UCSD-AML1 (cell line): Measurements from ENCODE around the gene ATG2B.
"Not testable (repeated sequence)": the region's sequence is repeated elsewhere in the genome, so short reads cannot be mapped to it uniquely, and the experiment has no call there.

ENCODE experiments used
- DNase-seq: peaks from one replicate; lab custom pipeline; 2025; ENCODE audit not compliant: unreplicated experiment; lab: John Stamatoyannopoulos, UW

The ATG2B gene

GRCh38 chr14:96383445-96383844 is 20.3 kb upstream of the ATG2B start:
- DNase-seq = no peak

- no peak for DNase-seq
Measured at GRCh38 chr14:96380735-96381134, 17.6 kb upstream of the ATG2B start.

GRCh38 chr14:96376093-96376492 is 13.0 kb upstream of the ATG2B start:
- no peak for DNase-seq

- no peak for DNase-seq
Measured at GRCh38 chr14:96373538-96373937, 10.4 kb upstream of the ATG2B start.

GRCh38 chr14:96370528-96370927 is 7.4 kb upstream of the ATG2B start:
- no peak for DNase-seq

GRCh38 chr14:96368534-96368933 is 5.4 kb upstream of the ATG2B start:
- no peak for DNase-seq

- no peak for DNase-seq
Measured at GRCh38 chr14:96364962-96365361, 1.8 kb upstream of the ATG2B start.

GRCh38 chr14:96363751-96364336 is 703 bp upstream of the ATG2B start:
- DNase-seq = peak; percentile 54

- peak; percentile 29 for DNase-seq
Measured at GRCh38 chr14:96362071-96362964, 823 bp downstream of the ATG2B start.

GRCh38 chr14:96359959-96360358 is 3.2 kb downstream of the ATG2B start:
- no peak for DNase-seq

GRCh38 chr14:96357216-96357615 is 5.9 kb downstream of the ATG2B start:
- DNase-seq = no peak

GRCh38 chr14:96354246-96354645 is 8.9 kb downstream of the ATG2B start:
- no peak for DNase-seq

GRCh38 chr14:96352708-96353107 is 10.4 kb downstream of the ATG2B start:
- no peak for DNase-seq

- DNase-seq = no peak
Measured at GRCh38 chr14:96351986-96352385, 11.2 kb downstream of the ATG2B start.

GRCh38 chr14:96349286-96350075 is 13.7 kb downstream of the ATG2B start:
- DNase-seq = no peak

GRCh38 chr14:96347957-96348356 is 15.2 kb downstream of the ATG2B start:
- not testable (repeated sequence) for DNase-seq

- DNase-seq = no peak
Measured at GRCh38 chr14:96345669-96346068, 17.5 kb downstream of the ATG2B start.

GRCh38 chr14:96341323-96341722 is 21.8 kb downstream of the ATG2B start:
- DNase-seq = no peak

GRCh38 chr14:96338551-96338950 is 24.6 kb downstream of the ATG2B start:
- no peak for DNase-seq

GRCh38 chr14:96324219-96324618 is 38.9 kb downstream of the ATG2B start:
- DNase-seq = no peak

GRCh38 chr14:96320605-96321004 is 42.5 kb downstream of the ATG2B start:
- no peak for DNase-seq

GRCh38 chr14:96318836-96319235 is 44.3 kb downstream of the ATG2B start:
- no peak for DNase-seq
